GM18867 (cell line): ENCODE data around the gene MBD6.

Source experiments
- ATAC-seq: cut with Tn5 transposase; IDR thresholded peaks from one replicate; pipeline ENCODE4 v1.9.1; 2021; ENCODE audit warnings: mild to moderate bottlenecking, moderate library complexity; ENCODE audit not compliant: unreplicated experiment

MBD6 gene

GRCh38 chr12:57522011-57522886, at the start of gene MBD6:
MBD6 (plus strand) TSS chr12:57522824; CDS start chr12:57524304, 1,480 bp downstream.
- ATAC-seq: peak; percentile 47

- ATAC-seq: no peak
These were observed 49.2 kb upstream of the MBD6 start for GRCh38 chr12:57473392-57473791.

- ATAC-seq: no peak
These were observed 48.7 kb upstream of the MBD6 start for GRCh38 chr12:57473886-57474285.

GRCh38 chr12:57474430-57474829, 48.2 kb upstream of the MBD6 start:
- ATAC-seq: no peak

- no peak for ATAC-seq
These were observed 47.8 kb upstream of the MBD6 start for GRCh38 chr12:57474862-57475261.

GRCh38 chr12:57475271-57476161, 47.1 kb upstream of the MBD6 start:
- no peak for ATAC-seq

- no peak for ATAC-seq
These were observed 46.2 kb upstream of the MBD6 start for GRCh38 chr12:57476162-57476992.

GRCh38 chr12:57476993-57477709, 45.5 kb upstream of the MBD6 start:
- ATAC-seq: no peak

GRCh38 chr12:57477710-57478681, 44.6 kb upstream of the MBD6 start:
- ATAC-seq: peak; percentile 34

GRCh38 chr12:57479043-57479375, 43.6 kb upstream of the MBD6 start:
- ATAC-seq: no peak

- peak; percentile 42 for ATAC-seq
These were observed 43.1 kb upstream of the MBD6 start, which contains the start of gene ARHGAP9 for GRCh38 chr12:57479376-57480115. ARHGAP9 (minus strand) TSS chr12:57479866; CDS start chr12:57479406, 460 bp downstream.

GRCh38 chr12:57481671-57482070, 41.0 kb upstream of the MBD6 start:
- no peak for ATAC-seq

GRCh38 chr12:57483466-57483865, 39.2 kb upstream of the MBD6 start:
- ATAC-seq: no peak

- no peak for ATAC-seq
These were observed 36.9 kb upstream of the MBD6 start for GRCh38 chr12:57485695-57486094.

GRCh38 chr12:57487055-57487596, 35.5 kb upstream of the MBD6 start:
- ATAC-seq: no peak

GRCh38 chr12:57487597-57488401, 34.8 kb upstream of the MBD6 start, which contains the start of gene MARS1:
MARS1 (plus strand) TSS chr12:57488068; CDS start chr12:57488091, 23 bp downstream.
- ATAC-seq: peak; percentile 97
